ENCODE data around the gene BSDC1.
A peak's percentile ranks its signal among the peaks of the same experiment; 100 is the strongest.

BSDC1 gene

DNA sequence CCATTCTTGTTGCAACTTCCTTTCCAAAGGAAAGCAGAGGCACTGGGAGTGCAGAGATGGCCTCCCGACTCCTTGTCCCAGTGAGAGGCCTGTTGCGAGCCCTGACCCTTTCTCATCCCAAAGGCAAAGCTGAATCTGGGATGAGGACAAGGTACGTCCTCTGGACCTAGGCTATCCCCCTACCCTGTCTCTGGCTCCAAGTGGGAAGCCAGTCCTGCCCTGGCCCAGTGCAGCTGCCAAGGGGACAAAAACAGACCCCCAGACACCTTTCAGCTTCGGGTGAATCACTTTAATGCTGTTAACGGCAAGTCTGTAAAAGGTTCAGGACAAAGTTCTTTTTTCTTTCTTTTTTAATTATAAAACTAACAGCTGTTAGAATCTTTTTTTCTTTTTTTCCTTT lies 29.4 kb downstream of the BSDC1 start:
- no peak for DNase-seq (ENCODE audit: low read depth, low spot score)
- ChIA-PET CTCF (interaction anchor here (1.2 to 1.6 kb wide), 3 partner anchors 11 to 149 kb away, joined by 3 to 9 read pairs (median 6); no protein-coding TSS in a partner anchor), POLR2A (no interaction called here)
- H3K4me3 ChIP-seq (ENCODE audit: low read depth, low read length): no peak overlapping the region
- TF ChIP-seq, protein P1, sequence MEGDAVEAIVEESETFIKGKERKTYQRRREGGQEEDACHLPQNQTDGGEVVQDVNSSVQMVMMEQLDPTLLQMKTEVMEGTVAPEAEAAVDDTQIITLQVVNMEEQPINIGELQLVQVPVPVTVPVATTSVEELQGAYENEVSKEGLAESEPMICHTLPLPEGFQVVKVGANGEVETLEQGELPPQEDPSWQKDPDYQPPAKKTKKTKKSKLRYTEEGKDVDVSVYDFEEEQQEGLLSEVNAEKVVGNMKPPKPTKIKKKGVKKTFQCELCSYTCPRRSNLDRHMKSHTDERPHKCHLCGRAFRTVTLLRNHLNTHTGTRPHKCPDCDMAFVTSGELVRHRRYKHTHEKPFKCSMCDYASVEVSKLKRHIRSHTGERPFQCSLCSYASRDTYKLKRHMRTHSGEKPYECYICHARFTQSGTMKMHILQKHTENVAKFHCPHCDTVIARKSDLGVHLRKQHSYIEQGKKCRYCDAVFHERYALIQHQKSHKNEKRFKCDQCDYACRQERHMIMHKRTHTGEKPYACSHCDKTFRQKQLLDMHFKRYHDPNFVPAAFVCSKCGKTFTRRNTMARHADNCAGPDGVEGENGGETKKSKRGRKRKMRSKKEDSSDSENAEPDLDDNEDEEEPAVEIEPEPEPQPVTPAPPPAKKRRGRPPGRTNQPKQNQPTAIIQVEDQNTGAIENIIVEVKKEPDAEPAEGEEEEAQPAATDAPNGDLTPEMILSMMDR (IDR thresholded peaks at IDR 0.05; ENCODE audit: insufficient read depth, low read length, missing control alignments): no peak

DNA sequence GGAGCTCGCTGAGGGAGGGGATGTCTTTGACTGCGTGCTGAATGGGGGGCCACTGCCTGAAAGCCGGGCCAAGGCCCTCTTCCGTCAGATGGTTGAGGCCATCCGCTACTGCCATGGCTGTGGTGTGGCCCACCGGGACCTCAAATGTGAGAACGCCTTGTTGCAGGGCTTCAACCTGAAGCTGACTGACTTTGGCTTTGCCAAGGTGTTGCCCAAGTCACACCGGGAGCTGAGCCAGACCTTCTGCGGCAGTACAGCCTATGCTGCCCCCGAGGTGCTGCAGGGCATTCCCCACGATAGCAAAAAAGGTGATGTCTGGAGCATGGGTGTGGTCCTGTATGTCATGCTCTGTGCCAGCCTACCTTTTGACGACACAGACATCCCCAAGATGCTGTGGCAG lies 30.5 kb downstream of the BSDC1 start:
- CTCF ChIA-PET: interaction anchor here (1.3 to 5.1 kb wide), 3 partner anchors 11 to 148 kb away, joined by 4 to 37 read pairs (median 4); no protein-coding TSS in a partner anchor
- no peak for DNase-seq (ENCODE audit: low read depth, low spot score)
- no peak overlapping the region for H3K4me3 ChIP-seq (ENCODE audit: low read depth, low read length)
- POLR2A ChIA-PET: no interaction called here
- TF ChIP-seq, protein P1 (IDR thresholded peaks at IDR 0.05; ENCODE audit: insufficient read depth, low read length, missing control alignments): no peak

DNA sequence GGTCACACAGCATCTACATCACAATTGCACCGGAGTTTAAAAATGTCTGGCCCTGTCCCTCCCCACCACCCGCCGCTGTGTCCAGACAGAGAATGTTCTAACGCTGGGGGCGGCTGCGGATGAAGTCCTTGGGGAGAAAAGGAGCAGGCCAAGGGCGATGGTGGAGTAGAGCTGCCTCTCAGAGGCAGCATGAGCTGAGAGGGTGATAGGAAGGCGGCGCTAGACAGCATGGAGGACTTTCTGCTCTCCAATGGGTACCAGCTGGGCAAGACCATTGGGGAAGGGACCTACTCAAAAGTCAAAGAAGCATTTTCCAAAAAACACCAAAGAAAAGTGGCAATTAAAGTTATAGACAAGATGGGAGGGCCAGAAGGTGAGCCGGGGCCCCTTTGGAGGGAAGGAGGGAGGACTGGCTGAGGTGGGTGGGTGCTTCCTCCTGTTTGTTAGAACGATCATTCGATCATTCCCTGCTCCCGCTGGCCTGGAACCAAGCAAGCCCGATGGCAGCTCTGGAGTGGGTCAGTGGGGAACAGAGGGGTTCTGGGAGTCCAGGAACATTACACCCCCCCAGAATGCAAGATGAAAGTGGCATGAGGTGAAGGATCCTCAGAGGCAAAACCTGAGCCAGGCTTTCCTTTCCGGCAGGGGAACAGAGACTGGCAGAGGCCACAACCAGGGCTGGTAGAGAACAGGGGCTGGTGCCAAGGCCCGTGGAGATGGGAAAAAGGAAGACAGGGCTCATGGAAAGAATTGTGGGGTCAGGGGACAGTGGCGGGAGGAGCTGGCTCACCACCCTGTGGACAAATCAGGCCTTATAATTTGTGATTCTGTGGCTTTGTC lies 31.5 kb downstream of the BSDC1 start, which contains the start of the genes FAM229A and TSSK3:
TSS of gene FAM229A (minus strand) at position 12 of the 840 bp plus-strand sequence. CDS start 394 bp downstream, outside the sequence.
TSS of gene TSSK3 (plus strand) at position 66 of the 840 bp plus-strand sequence. CDS start at position 229, 163 bp downstream.
- ChIA-PET POLR2A (interaction anchor here (1.5 kb wide), 1 partner anchor 27 kb away, joined by 4 read pairs; the partner anchor contains the start of gene MARCKSL1), CTCF (interaction anchor here (1.3 to 5.1 kb wide), 3 partner anchors 12 to 147 kb away, joined by 4 to 37 read pairs (median 4); no protein-coding TSS in a partner anchor)
- TF ChIP-seq, protein P1 (IDR thresholded peaks at IDR 0.05; ENCODE audit: insufficient read depth, low read length, missing control alignments): no peak
- peak within 1 kb of the TSS; percentile 42 for H3K4me3 ChIP-seq (ENCODE audit: low read depth, low read length)
- DNase-seq (ENCODE audit: low read depth, low spot score): no peak

DNA sequence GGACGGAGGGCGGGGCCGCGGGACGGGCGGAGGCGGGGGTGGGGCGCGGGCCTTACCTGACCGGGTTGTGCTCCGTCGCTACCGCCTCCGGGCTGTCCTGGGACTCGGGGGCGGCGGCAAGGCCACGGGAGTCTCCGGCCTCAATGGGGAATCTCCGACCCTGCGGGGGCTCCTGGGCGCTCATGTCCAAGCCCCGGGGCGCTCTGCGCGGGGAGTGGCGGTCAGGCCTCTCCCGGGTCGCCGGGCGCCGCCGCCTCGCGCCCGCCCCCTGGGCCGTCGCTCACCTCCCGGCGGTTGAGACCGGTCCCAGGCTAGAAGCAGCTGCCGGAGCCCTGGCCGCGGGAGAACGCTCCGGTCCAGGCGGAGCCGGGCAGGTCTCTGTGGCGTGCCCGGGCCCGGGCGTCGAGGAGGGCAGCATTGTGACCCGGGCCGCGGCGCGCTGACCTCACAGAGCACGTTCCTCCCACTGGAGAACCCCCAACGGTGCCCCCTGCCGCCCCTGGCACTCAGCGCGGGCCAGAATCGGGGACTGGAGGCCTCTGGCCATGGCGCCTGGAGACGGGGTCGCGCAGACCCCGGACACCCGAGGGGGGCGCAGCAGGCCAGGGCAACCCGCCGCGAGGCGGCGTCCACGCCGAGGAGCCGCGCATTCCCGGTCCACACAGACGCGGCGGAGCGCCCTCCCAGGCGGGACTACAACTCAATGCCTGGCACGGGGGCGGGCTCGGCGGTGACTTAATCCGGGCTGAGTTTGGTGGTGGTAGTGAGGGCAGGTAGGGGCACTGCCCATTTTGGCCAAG lies 32.4 kb downstream of the BSDC1 start:
- ChIA-PET CTCF (interaction anchor here (5.1 kb wide), 1 partner anchor 146 kb away, joined by 37 read pairs; no protein-coding TSS in a partner anchor), POLR2A (interaction anchor here (1.5 kb wide), 1 partner anchor 26 kb away, joined by 4 read pairs; the partner anchor contains the start of gene MARCKSL1)
- no peak for DNase-seq (ENCODE audit: low read depth, low spot score)
- H3K4me3 ChIP-seq (ENCODE audit: low read depth, low read length): peak overlapping the region; percentile 42
- TF ChIP-seq, protein P1 (IDR thresholded peaks at IDR 0.05; ENCODE audit: insufficient read depth, low read length, missing control alignments): peak; percentile 45

DNA sequence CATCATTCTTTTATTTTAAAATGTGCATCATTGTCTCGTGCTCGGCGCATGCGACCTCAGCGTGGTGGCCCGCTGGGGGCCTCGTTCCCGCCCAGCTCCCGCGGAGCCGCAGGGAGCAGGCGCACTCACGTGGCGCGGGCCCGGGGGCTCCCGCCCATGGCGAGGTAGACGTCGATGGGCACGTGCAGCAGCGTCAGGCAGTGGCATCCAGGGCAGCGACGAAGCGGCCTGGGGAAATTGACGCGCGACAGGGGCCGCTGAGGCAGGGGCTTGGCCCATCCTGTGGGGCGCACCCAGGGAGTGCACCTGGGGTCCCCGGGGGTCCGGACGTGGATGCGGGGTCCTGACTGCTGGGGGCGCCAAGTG lies 33.0 kb downstream of the BSDC1 start:
- ChIA-PET POLR2A (interaction anchor here (0.7 kb wide), 1 partner anchor 25 kb away, joined by 3 read pairs; the partner anchor contains the start of gene MARCKSL1), CTCF (interaction anchor here (5.1 kb wide), 1 partner anchor 146 kb away, joined by 37 read pairs; no protein-coding TSS in a partner anchor)
- DNase-seq (ENCODE audit: low read depth, low spot score): no peak
- H3K4me3 ChIP-seq (ENCODE audit: low read depth, low read length): no peak overlapping the region
- TF ChIP-seq, protein P1 (IDR thresholded peaks at IDR 0.05; ENCODE audit: insufficient read depth, low read length, missing control alignments): no peak

All from AG04449 (cell line).